LNCaP clone FGC (cell line): ENCODE data around the gene ITGAX.
"Not testable (repeated sequence)": the region's sequence is repeated elsewhere in the genome, so short reads cannot be mapped to it uniquely, and the experiment has no call there.

Source experiments
- DNase-seq: peaks from one replicate; pipeline ENCODE4 v3.0.0-alpha.2; 2011; ENCODE audit warnings: low read depth
- H3K4me3 ChIP-seq: 2 replicates; pipeline ENCODE4 v1.5.1; 2011; ENCODE audit warnings: mild to moderate bottlenecking, low read depth, low read length, control low read depth
- TF ChIP-seq, protein P1 (sequence below): IDR thresholded peaks from 2 replicates; pipeline ENCODE4 v1.5.1; 2012; ENCODE audit warnings: mild to moderate bottlenecking; ENCODE audit not compliant: control insufficient read depth, insufficient read depth; ENCODE audit errors: extremely low read depth

The ITGAX gene

GRCh38 chr16:31333686-31334649 is 21.0 kb upstream of the ITGAX start:
- peak; percentile 10 for DNase-seq
- no peak overlapping the region for H3K4me3 ChIP-seq
- TF ChIP-seq, protein P1, sequence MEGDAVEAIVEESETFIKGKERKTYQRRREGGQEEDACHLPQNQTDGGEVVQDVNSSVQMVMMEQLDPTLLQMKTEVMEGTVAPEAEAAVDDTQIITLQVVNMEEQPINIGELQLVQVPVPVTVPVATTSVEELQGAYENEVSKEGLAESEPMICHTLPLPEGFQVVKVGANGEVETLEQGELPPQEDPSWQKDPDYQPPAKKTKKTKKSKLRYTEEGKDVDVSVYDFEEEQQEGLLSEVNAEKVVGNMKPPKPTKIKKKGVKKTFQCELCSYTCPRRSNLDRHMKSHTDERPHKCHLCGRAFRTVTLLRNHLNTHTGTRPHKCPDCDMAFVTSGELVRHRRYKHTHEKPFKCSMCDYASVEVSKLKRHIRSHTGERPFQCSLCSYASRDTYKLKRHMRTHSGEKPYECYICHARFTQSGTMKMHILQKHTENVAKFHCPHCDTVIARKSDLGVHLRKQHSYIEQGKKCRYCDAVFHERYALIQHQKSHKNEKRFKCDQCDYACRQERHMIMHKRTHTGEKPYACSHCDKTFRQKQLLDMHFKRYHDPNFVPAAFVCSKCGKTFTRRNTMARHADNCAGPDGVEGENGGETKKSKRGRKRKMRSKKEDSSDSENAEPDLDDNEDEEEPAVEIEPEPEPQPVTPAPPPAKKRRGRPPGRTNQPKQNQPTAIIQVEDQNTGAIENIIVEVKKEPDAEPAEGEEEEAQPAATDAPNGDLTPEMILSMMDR = peak; percentile 45

DNA sequence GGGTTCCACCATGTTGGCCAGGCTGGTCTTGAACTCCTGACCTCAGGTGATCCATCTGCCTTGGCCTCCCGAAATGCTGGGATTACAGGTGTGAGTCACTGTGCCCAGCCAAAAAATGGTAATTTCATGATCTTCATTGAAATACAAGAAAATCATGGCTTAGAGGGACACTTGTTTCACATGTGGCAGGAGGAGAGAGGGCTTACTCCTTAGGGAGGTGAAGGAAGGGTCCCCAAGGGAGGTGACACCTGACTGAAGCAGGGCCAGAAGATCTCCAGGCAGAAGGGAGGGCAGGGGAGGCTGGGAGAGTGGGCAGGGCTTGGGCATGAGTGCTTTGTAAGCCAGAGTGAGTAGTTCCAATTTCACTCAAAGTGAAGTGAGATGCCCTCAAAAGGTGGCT is 20.0 kb upstream of the ITGAX start:
- no peak for DNase-seq
- TF ChIP-seq, protein P1 = no peak
- no peak overlapping the region for H3K4me3 ChIP-seq

- DNase-seq = no peak
- TF ChIP-seq, protein P1 = no peak
- no peak overlapping the region for H3K4me3 ChIP-seq
Observed at GRCh38 chr16:31335431-31335830, 19.5 kb upstream of the ITGAX start.

- H3K4me3 ChIP-seq, DNase-seq: not testable (repeated sequence)
Observed at GRCh38 chr16:31338166-31338685, 16.8 kb upstream of the ITGAX start.

DNA sequence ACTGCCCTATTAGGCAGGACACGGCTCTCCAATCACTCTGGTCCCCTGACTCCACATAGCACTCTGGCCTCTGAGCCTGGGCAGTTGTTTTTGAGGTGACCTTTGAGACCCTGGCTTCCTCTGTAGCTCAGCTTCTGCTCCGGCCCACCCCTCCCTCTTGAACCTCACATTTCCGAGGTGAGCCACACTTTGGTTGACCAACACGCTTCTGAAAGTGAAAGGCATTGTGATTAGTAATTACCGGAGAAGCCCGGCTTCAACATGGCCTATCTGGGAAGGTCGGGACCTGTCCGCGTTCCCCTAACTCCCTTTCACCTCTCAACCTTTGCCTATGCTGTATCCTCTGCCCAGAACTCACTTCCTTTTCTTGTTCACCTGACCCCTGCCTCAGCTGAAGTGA is 10.3 kb upstream of the ITGAX start:
- no peak overlapping the region for H3K4me3 ChIP-seq
- DNase-seq = no peak
- TF ChIP-seq, protein P1 = no peak

DNA sequence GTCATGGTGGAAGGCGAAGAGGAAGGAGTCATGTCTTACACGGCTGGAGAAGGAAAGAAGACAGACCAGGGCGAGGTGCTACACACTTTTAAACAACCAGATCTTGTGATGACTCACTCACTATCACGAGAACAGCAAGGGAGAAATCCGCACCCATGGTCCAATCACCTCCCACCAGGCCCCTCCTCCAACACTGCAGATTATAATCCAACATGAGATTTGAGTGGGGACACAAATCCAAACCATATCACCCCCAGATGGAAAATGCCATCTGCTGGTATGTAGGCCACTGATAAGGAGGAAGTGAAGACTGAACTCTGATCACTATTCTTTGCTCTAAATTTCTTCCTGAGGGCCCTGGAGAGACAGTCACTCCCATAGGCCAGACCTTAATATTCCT is 7.5 kb upstream of the ITGAX start:
- no peak for DNase-seq
- no peak overlapping the region for H3K4me3 ChIP-seq
- TF ChIP-seq, protein P1 = no peak

DNA sequence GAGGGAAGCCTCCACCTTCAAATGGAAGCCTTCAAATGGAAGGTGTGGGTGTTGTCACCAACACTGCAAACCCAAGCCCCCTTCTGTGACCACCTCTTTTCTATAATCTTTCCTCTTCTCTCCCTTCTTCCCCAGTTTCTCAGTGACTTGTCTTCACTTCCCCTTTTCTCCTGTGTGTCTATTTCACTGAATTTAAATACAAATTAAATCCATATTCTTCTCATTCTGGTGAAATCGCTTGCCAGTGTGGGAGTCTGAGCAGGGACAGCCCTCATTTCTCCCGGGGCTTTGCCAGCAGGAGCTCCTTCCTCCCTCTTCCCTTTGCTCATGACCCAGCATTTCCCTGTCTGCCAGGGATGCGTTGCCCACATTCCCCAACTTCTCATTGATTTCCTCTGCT is 6.4 kb upstream of the ITGAX start:
- H3K4me3 ChIP-seq = no peak overlapping the region
- no peak for DNase-seq
- TF ChIP-seq, protein P1 = no peak
